H1 (cell line): ENCODE results near the gene AQP7. TPM values are rescaled to one million over a fixed set of nuclear protein-coding genes. Genes with fewer than 3 reads are reported as not detected.

ENCODE experiments used
- CTCF ChIA-PET: fragments of 300-600 bp; sonication (Branson Sonifier 250); formaldehyde crosslinking; loops from one replicate; lab custom pipeline; 2021; ENCODE audit not compliant: partially characterized antibody; lab: Charles Lee
- POLR2A ChIA-PET: fragments of 300-600 bp; sonication (Branson Sonifier 250); formaldehyde crosslinking; loops from one replicate; lab custom pipeline; 2021; ENCODE audit warnings: inconsistent platforms; ENCODE audit not compliant: partially characterized antibody; lab: Charles Lee
- DNase-seq, 2 experiments: peaks; one replicate each; pipeline versions ENCODE4 v3.0.0 to v3.0.0-alpha.2; 2010 to 2022; ENCODE audit warnings: low spot score in 2 of 2, low read depth in 1 of 2, mixed read lengths in 1 of 2
- FAIRE-seq: peaks from 2 replicates; lab custom pipeline; 2011; peaks lifted over from hg19 to GRCh38; lab: Jason Lieb, UNC
- H2AFZ ChIP-seq: 2 replicates; pipeline ENCODE4 v1.8.1; 2012; ENCODE audit warnings: low read length, inconsistent platforms
- H2AK5ac ChIP-seq: 2 replicates; pipeline ENCODE4 v1.6.1; 2013; ENCODE audit warnings: low read depth, low read length
- H2BK120ac ChIP-seq: replicated peaks from 2 replicates; pipeline ENCODE3; 2013; ENCODE audit warnings: low read depth, low read length, inconsistent platforms
- H2BK12ac ChIP-seq: 2 replicates; pipeline ENCODE4 v1.6.1; 2013; ENCODE audit warnings: low read depth, low read length
- H2BK15ac ChIP-seq: 2 replicates; pipeline ENCODE4 v1.6.1; 2013; ENCODE audit warnings: low read length
- H2BK20ac ChIP-seq: 2 replicates; pipeline ENCODE4 v1.6.1; 2013; ENCODE audit warnings: low read length
- H2BK5ac ChIP-seq: 2 replicates; pipeline ENCODE4 v1.6.1; 2013; ENCODE audit warnings: low read depth, low read length
- H3K14ac ChIP-seq: 2 replicates; pipeline ENCODE4 v1.6.1; 2013; ENCODE audit warnings: inconsistent platforms; ENCODE audit not compliant: insufficient read length
- H3K18ac ChIP-seq: 2 replicates; pipeline ENCODE4 v1.6.1; 2013; ENCODE audit warnings: low read length; ENCODE audit errors: extremely low read depth
- H3K23ac ChIP-seq: 2 replicates; pipeline ENCODE4 v1.6.1; 2013; ENCODE audit warnings: inconsistent platforms; ENCODE audit not compliant: insufficient read length
- H3K23me2 ChIP-seq: 2 replicates; pipeline ENCODE4 v1.6.1; 2013; ENCODE audit warnings: low read depth, low read length
- H3K27ac ChIP-seq: 2 replicates; pipeline ENCODE4 v1.6.1; 2011; ENCODE audit warnings: low read depth, low read length, inconsistent platforms
- H3K27me3 ChIP-seq, 4 experiments: replicated peaks in 1 of 4; 1 replicate in 1 of 4; 2 replicates in 3 of 4; pipeline versions ENCODE4 v1.6.1 to v1.8.1; 2011 to 2013; ENCODE audit warnings: low read length in 3 of 4, mild to moderate bottlenecking in 3 of 4, inconsistent platforms in 2 of 4, mixed read lengths in 2 of 4, moderate library complexity in 1 of 4; ENCODE audit not compliant: control insufficient read depth in 3 of 4, insufficient read depth in 3 of 4; ENCODE audit errors: extremely low read depth in 1 of 4
- H3K36me3 ChIP-seq, 4 experiments: 2 replicates each; pipeline versions ENCODE4 v1.6.1 to v1.8.1; 2011 to 2013; ENCODE audit warnings: mild to moderate bottlenecking in 4 of 4, low read length in 3 of 4, moderate library complexity in 2 of 4, control low read depth in 1 of 4, inconsistent platforms in 1 of 4; ENCODE audit not compliant: insufficient read depth in 4 of 4, control insufficient read depth in 2 of 4
- H3K4ac ChIP-seq: replicated peaks from 2 replicates; pipeline ENCODE3; 2013; ENCODE audit warnings: low read length, low read depth, mixed read lengths, inconsistent platforms; ENCODE audit not compliant: insufficient read length
- H3K4me1 ChIP-seq, 4 experiments: replicated peaks in 1 of 4; 1 replicate in 1 of 4; 2 replicates in 3 of 4; pipeline versions ENCODE4 v1.6.1 to v1.8.1; 2011 to 2013; ENCODE audit warnings: low read length in 3 of 4, inconsistent platforms in 2 of 4, mixed read lengths in 1 of 4; ENCODE audit not compliant: insufficient read depth in 4 of 4, control insufficient read depth in 3 of 4
- H3K4me2 ChIP-seq, 2 experiments: 2 replicates each; pipeline versions ENCODE4 v1.6.1 to v1.8.1; 2011 to 2013; ENCODE audit warnings: low read depth in 2 of 2, low read length in 2 of 2, control low read depth in 1 of 2, inconsistent platforms in 1 of 2, mild to moderate bottlenecking in 1 of 2; ENCODE audit not compliant: insufficient read depth in 1 of 2
- H3K4me3 ChIP-seq, 4 experiments: fragments of 200-600, 300-600 bp in 1 of 4; sonication (generic), shearing (Covaris generic), sonication (Bioruptor Twin) in 1 of 4; 2 replicates each; pipeline versions ENCODE4 v1.5.1 to v1.8.1; 2011 to 2016; ENCODE audit warnings: low read length in 4 of 4, low read depth in 3 of 4, control low read depth in 2 of 4, inconsistent platforms in 2 of 4, mild to moderate bottlenecking in 2 of 4, mixed read lengths in 1 of 4, moderate library complexity in 1 of 4; ENCODE audit not compliant: insufficient read depth in 2 of 4; ENCODE audit errors: extremely low read depth in 1 of 4
- H3K56ac ChIP-seq: replicated peaks from 2 replicates; pipeline ENCODE3; 2013; ENCODE audit warnings: low read depth, mild to moderate bottlenecking, mixed read lengths, low read length, inconsistent platforms; ENCODE audit not compliant: insufficient read length
- H3K79me1 ChIP-seq: 2 replicates; pipeline ENCODE4 v1.6.1; 2013; ENCODE audit warnings: low read depth, low read length, control low read depth
- H3K79me2 ChIP-seq, 2 experiments: 2 replicates each; pipeline versions ENCODE4 v1.6.1 to v1.8.1; 2012 to 2013; ENCODE audit warnings: low read length in 2 of 2, mild to moderate bottlenecking in 2 of 2, inconsistent platforms in 1 of 2; ENCODE audit not compliant: insufficient read depth in 2 of 2, control insufficient read depth in 1 of 2
- H3K9ac ChIP-seq, 4 experiments: replicated peaks in 1 of 4; 1 replicate in 1 of 4; 2 replicates in 3 of 4; pipeline versions ENCODE4 v1.6.1 to v1.8.1; 2011 to 2013; ENCODE audit warnings: low read depth in 3 of 4, low read length in 3 of 4, control low read depth in 2 of 4, mild to moderate bottlenecking in 2 of 4, moderate library complexity in 2 of 4, inconsistent platforms in 1 of 4; ENCODE audit errors: extremely low read depth in 1 of 4
- H3K9me3 ChIP-seq, 2 experiments: 2 replicates each; pipeline versions ENCODE4 v1.6.1 to v1.8.1; 2012 to 2013; ENCODE audit warnings: mild to moderate bottlenecking in 2 of 2, moderate library complexity in 2 of 2, control low read depth in 1 of 2, inconsistent platforms in 1 of 2, low read depth in 1 of 2, low read length in 1 of 2, mixed read lengths in 1 of 2; ENCODE audit not compliant: insufficient read depth in 2 of 2
- H4K20me1 ChIP-seq, 2 experiments: replicated peaks in 1 of 2; 2 replicates each; pipeline versions ENCODE3 to v1.8.1; 2011 to 2013; ENCODE audit warnings: inconsistent platforms in 2 of 2, low read length in 2 of 2, mild to moderate bottlenecking in 1 of 2; ENCODE audit not compliant: insufficient read depth in 2 of 2, control insufficient read depth in 1 of 2
- H4K5ac ChIP-seq: 2 replicates; pipeline ENCODE4 v1.6.1; 2013; ENCODE audit warnings: low read length, low read depth, mixed read lengths, inconsistent platforms; ENCODE audit not compliant: insufficient read length
- H4K8ac ChIP-seq: 2 replicates; pipeline ENCODE4 v1.8.0; 2013; ENCODE audit warnings: mild to moderate bottlenecking, moderate library complexity, low read length, inconsistent platforms; ENCODE audit not compliant: insufficient read depth; ENCODE audit errors: extremely low read depth
- H4K91ac ChIP-seq: replicated peaks from 2 replicates; pipeline ENCODE3; 2013; ENCODE audit warnings: low read length, mixed read lengths, inconsistent platforms; ENCODE audit not compliant: insufficient read length
- BCL11A ChIP-seq, 2 experiments: IDR thresholded peaks; one replicate each; pipeline ENCODE4 v1.6.1; 2011; ENCODE audit warnings: low read depth in 2 of 2, low read length in 2 of 2, mild to moderate bottlenecking in 2 of 2
- CEBPB ChIP-seq: IDR thresholded peaks from 2 replicates; pipeline ENCODE4 v1.6.1; 2012; ENCODE audit warnings: low read depth, low read length
- CHD2 ChIP-seq: IDR thresholded peaks from 2 replicates; pipeline ENCODE4 v1.6.1; 2012; ENCODE audit warnings: low read length, improper control_type of control experiment
- FOSL1 ChIP-seq: IDR thresholded peaks from 2 replicates; pipeline ENCODE4 v1.6.1; 2011; ENCODE audit warnings: mild to moderate bottlenecking, low read depth, low read length, moderate library complexity; ENCODE audit not compliant: insufficient read depth
- GTF2F1 ChIP-seq: IDR thresholded peaks from 2 replicates; pipeline ENCODE4 v1.6.1; 2012; ENCODE audit warnings: low read depth, low read length, improper control_type of control experiment, borderline replicate concordance
- POLR2A ChIP-seq, 2 experiments: IDR thresholded peaks; 1 replicate in 1 of 2; 2 replicates in 1 of 2; pipeline ENCODE4 v1.6.1; 2011; ENCODE audit warnings: low read depth in 2 of 2, low read length in 2 of 2, mild to moderate bottlenecking in 2 of 2; ENCODE audit errors: control extremely low read depth in 1 of 2
- RBBP5 ChIP-seq: IDR thresholded peaks from 2 replicates; pipeline ENCODE4 v1.7.1; 2012; ENCODE audit warnings: low read depth, mild to moderate bottlenecking, inconsistent platforms, low read length, moderate library complexity, borderline replicate concordance
- RNF2 ChIP-seq: fragments of 200-900, 300-1000 bp; sonication (generic); IDR thresholded peaks from 2 replicates; pipeline ENCODE4 v1.7.1; 2016; ENCODE audit warnings: borderline replicate concordance, low read depth, mild to moderate bottlenecking, antibody characterized with exemption, low read length; ENCODE audit not compliant: poor library complexity, severe bottlenecking; ENCODE audit errors: missing control alignments
- SUZ12 ChIP-seq: fragments of 200-600 bp; sonication (generic); IDR thresholded peaks from 2 replicates; pipeline ENCODE4 v1.6.1; 2012; ENCODE audit warnings: mild to moderate bottlenecking, inconsistent platforms, low read length, moderate library complexity, mixed read lengths
- ZNF274 ChIP-seq: IDR thresholded peaks from 2 replicates; pipeline ENCODE4 v1.7.0; 2012; ENCODE audit warnings: low read length, borderline replicate concordance; ENCODE audit errors: extremely low read depth
- WGBS, 2 experiments: shearing (Covaris generic) in 1 of 2; methylation state at CpG; one replicate each; pipeline versions ENCODE4 v1.1.6 to v1.1.7; 2013 to 2015; ENCODE audit warnings: low lambda C conversion rate in 2 of 2, mixed read lengths in 2 of 2, inconsistent platforms in 1 of 2, low coverage in 1 of 2, missing lambda C conversion rate in 1 of 2; ENCODE audit not compliant: insufficient replicate concordance in 2 of 2, insufficient coverage in 1 of 2, insufficient read length in 1 of 2; ENCODE audit errors: extremely low coverage in 1 of 2, missing lambda C conversion rate in 1 of 2; 5-methylcytosine and 5-hydroxymethylcytosine counted together
- polyA plus RNA-seq, 7 experiments: library from polyadenylated mRNA; depleted of rRNA in 3 of 7; stranded (reverse) in 5 of 7; unstranded in 2 of 7; fragments of >200 nt in 5 of 7; fragments of 200-250 nt in 2 of 7; gene quantifications; 1 replicate in 5 of 7; 2 replicates in 1 of 7; 4 replicates in 1 of 7; pipeline versions ENCODE4 v1.2.1 to v1.2.3, GENCODE V29; 2011 to 2013; ENCODE audit warnings: missing spikeins in 2 of 7, mixed read lengths in 2 of 7
- total RNA-seq: library from RNA; stranded (reverse); fragmentation: NEBNext Ultra II Directional; extraction: Animal tissue kit (Norgen Biotek cat#: 25700); gene quantifications from 2 replicates; pipeline ENCODE4 v1.2.1, GENCODE V29; 2021

Gene AQP7
- total and polyA plus RNA-seq, 2 of the 8 experiments (the other 6 are each of a cell fraction or from before 2014, with no cell fraction given), result not detected

DNA sequence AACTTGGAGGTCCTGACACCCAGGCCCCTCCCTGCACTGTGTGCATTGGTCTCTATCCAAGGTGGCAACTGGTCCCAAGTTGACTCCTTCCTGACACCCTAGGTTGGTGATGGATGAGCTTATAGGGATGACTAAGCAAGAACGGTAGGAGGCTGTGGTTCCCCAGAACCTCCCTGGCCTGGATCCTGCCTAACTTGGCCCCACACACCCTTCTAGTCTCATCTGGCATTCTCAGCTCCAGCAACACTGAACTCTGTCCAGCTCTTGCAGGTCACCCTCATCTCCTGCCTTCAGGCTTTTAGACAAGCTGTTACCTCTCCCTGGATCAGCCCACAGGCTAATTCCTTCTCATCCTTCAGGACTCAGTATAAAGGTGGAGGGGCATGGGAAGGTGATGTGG, 28.6 kb upstream of the AQP7 start:
- peaks cover 0 to 2% (median 0%) of the 10 kb centered on the region in 4 experiments; a peak in 1 of 7 replicates for H3K4me1 ChIP-seq
- H3K14ac ChIP-seq, result no peak overlapping the region
- no peak overlapping the region for H2BK15ac ChIP-seq
- no peaks in the 10 kb centered on the region for H3K9me3 ChIP-seq
- 0 out of 2 replicates have a peak overlapping the region, but pooled peaks have one; percentile 53 for H4K8ac ChIP-seq
- H3K4me2 ChIP-seq, result no peak overlapping the region
- H3K27me3 ChIP-seq, result no peaks in the 10 kb centered on the region
- no peak overlapping the region for H2BK12ac ChIP-seq
- no peaks in the 10 kb centered on the region for H4K20me1 ChIP-seq
- H2BK5ac ChIP-seq, result no peak overlapping the region
- H3K9ac ChIP-seq, result no peak overlapping the region
- ChIA-PET CTCF (interaction anchor here (1.3 to 4.2 kb wide), 7 partner anchors 16 to 56 kb away, joined by 3 to 27 read pairs (median 7); partner anchors contain the start of gene AQP3), POLR2A (interaction anchor here (1.0 to 1.7 kb wide), 2 partner anchors 11 to 58 kb away, joined by 3 to 5 read pairs; no protein-coding TSS in a partner anchor)
- 70% methylated on average over 1 of the region's 1 CpG; no CpG with 5 or more reads in 1 of the 2 experiments for WGBS, 2 experiments
- no peak overlapping the region for H3K4ac ChIP-seq
- no peak overlapping the region for H3K56ac ChIP-seq
- H3K36me3 ChIP-seq, result no peaks in the 10 kb centered on the region
- no peak overlapping the region for H2AK5ac ChIP-seq
- DNase-seq, result no peak
- H3K23ac ChIP-seq, result no peak overlapping the region
- no peak for FAIRE-seq
- H2BK120ac ChIP-seq, result no peak overlapping the region
- H2AFZ ChIP-seq, result no peak overlapping the region
- no peak overlapping the region for H3K18ac ChIP-seq
- H3K79me2 ChIP-seq, result no peaks in the 10 kb centered on the region
- no peak overlapping the region for H4K5ac ChIP-seq
- no peaks in the 10 kb centered on the region; the same call in 1 of the 2 replicates for H3K23me2 ChIP-seq
- no peak overlapping the region for H2BK20ac ChIP-seq
- H4K91ac ChIP-seq, result no peak overlapping the region
- H3K79me1 ChIP-seq, result no peaks in the 10 kb centered on the region
- H3K27ac ChIP-seq, result no peak overlapping the region
- H3K4me3 ChIP-seq, result no peak overlapping the region
- TF ChIP-seq RBBP5 (no peak), RNF2 (no peak), FOSL1 (no peak), ZNF274 (no peak), POLR2A (IDR thresholded peaks at IDR 0.05; ENCODE audit: control extremely low read depth in 1 of 2, low read depth in 2 of 2, low read length in 2 of 2) (no peak), BCL11A (IDR thresholded peaks at IDR 0.05; ENCODE audit: low read depth in 2 of 2, low read length in 2 of 2) (no peak), CHD2 (no peak), SUZ12 (no peak), CEBPB (no peak), GTF2F1 (no peak)
